Activated T-helper 1 cell treated with Interleukin-2 at 50 U/mL for 16 hours (primary cell): ENCODE results near the gene SORD.
"Not testable (repeated sequence)": the region's sequence is repeated elsewhere in the genome, so short reads cannot be mapped to it uniquely, and the experiment has no call there.

Source experiments
- DNase-seq: peaks from one replicate; pipeline ENCODE4 v3.0.0-alpha.2; 2020; ENCODE audit warnings: low read depth

SORD gene

GRCh38 chr15:45097466-45097865 is 74.5 kb downstream of the SORD start:
- no peak for DNase-seq

GRCh38 chr15:45099549-45100165 is 76.7 kb downstream of the SORD start:
- no peak for DNase-seq

DNA sequence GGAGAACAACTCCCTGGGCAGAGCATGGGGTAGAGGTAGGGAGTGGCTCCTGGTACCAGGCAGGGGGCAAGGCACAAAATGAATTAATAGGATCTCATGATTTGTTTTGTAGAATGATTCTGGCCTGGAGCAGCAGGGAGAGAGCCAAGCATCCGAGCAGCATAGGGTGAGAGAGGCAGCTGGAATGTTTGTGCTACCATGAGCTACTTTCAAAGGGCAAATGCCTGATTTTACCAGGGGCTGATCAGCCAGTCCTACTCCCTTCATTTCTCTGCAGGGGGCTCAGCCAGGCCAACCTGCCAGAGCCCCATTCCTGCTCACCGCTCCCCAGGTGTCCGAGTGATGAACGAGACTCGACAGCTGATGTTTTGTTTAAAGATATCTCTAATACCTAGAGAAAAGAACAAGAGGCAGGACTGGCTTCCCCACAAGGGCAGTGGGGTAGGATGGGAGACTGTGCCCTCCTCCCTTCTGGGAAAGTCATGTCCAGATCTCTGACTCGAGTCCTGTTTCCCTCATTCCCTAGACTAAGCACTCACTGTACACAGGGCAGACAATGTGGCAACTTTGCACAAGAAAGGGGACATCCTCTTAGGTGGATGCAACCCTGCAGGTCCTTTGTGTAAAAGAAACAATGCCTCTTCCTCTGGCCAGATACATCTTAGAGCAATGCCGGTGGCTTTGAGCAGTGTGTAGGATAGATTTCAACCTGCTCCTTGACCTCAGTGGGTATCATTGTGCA is 78.1 kb downstream of the SORD start:
- no peak for DNase-seq

DNA sequence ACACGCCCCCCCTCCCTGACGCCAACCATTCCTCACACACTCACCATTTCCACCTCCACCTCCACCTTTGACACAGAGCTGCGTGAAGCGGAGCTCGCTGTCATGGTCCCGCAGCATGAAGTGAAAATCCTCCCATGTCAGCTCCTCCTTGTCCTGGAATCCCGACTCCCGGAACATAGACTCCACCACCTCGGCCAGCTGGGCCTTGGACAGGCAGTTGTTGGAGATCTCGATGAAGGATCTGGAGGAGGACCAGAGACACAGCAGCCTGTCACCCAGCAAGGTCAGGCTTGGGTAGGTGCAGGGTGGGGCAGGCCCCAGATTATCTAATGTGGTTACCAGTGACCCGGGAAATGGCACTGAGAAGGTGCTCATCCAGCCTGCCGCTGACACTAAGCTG is 78.8 kb downstream of the SORD start:
- no peak for DNase-seq

- DNase-seq = no peak
These were observed 79.2 kb downstream of the SORD start for GRCh38 chr15:45102226-45102625.

- DNase-seq = not testable (repeated sequence)
These were observed 81.2 kb downstream of the SORD start for GRCh38 chr15:45104170-45104569.

DNA sequence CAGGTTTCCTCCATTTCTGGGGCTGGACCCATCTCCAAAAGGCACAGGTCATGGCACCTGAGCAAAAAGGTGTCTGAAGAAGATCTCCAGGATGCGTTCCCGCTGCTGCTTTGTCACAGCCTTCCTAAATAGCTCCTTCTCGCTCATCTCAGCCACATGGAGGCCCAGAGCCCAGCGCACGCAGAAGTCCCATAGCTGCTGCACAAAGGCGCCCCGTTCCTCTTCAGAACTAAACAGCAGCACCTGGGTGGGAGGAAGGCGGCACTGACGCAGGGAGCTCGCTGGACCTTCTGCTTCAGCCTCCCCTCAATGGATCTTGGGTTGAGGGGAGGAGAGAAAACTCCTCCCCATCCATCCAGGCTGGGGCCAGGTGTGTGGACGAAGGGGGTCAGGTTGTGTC is 82.6 kb downstream of the SORD start:
- DNase-seq = no peak

DNA sequence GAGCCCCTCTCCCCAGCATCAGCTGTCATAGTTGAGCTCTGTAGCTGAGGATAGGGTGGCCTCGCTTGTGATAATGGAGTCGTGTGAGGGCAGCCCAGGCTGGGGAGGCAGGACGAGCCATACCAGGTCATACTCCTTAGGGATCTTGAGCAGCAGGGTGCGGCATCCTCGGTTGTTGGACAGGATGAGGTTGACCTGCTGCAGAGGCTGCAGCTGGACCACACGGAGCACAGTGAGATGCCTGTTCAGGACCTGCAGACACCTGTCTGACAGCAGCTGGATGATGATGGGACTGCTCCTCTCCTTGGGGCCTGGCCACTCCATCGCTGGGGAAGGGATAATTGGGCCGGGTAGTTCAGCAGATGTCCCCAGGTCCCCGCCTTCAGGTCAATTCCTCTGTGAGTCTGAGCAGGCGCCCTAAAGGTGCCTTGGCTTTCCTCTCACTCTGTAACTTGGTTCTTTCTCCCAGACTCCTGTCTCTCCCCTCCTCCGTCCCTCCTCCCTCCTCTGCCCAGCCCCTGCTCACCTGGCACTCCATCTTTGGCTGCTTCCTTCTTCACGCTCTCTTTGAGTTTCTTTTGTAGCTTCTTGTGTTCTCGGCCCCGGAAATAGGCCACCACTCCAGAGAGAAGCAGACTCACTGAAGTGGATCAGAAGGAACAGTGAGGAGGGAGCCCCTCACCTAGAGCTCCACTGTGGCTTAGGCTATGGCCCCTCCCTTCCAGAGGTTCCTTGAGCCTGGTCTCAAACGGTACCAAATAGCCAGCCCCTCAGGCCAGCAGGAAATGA is 83.2 kb downstream of the SORD start:
- no peak for DNase-seq

- no peak for DNase-seq
These were observed 85.1 kb downstream of the SORD start for GRCh38 chr15:45107941-45108630.

DNA sequence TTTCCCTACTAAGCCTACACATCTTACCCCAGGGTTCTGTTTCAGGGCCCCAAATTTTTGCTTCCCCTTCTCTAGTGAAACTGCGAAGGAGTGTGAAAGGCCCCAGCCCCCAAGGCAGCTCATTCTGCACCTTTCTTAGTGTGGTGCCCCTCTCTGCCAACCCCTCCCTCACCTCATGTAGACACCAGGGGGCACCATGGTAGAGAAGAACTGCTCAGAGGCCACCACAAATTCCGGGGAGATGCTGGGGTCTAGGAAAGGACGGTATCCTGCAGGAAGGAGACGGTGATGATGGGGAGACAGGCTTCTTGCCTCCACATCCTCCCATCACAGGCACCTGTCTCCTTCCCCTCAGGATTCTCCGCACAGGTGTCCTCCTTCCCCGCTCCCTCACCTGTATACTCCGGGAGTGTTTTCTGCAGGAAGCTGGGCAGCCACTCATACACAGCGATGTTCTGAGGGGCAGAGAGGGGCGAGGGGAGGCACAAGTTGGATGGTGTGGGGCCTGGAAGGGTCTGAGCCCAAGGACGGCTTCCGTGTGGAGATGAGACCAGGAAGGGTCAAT is 87.3 kb downstream of the SORD start:
- DNase-seq = no peak

GRCh38 chr15:45111390-45112142 is 88.6 kb downstream of the SORD start:
- no peak for DNase-seq

- DNase-seq = no peak
These were observed 89.2 kb downstream of the SORD start for GRCh38 chr15:45112143-45112590.

DNA sequence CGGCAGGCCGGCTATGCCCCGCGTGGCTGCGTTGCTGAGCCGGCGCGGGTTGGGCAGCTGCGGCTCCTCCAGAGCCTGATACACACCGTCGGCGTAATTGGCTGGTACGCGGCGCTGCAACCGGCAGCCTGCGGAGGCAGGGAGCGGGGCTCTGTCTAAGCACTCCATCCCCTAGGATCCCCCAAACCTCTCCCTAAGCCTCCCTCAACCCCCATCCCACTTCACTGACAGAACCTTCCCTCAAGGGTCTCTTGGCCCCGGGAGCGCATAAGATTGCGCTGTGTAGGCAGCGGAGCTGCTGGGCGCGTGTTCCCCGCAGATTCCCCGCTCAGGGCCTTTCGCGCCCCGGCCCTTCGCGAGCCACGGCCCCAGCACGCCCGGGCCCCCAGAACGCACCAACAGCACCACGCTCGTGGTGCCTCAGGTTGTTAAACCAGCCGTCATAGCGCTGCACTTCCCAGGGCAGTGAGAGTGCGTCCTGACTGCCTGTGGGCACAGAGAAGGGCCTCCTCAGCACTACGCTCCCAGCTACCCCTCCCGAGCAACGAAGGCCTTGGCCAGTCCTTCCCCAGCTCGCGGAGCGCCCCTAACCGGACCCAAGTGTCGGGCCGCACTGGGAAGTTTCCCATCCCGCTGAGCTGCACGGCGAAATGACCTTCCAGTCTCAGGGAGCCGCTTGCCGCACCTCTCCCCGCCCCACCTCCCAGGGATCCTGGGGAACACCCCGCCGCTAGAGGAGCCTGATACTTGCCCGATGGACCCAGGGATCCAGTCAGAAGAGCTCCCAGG is 89.8 kb downstream of the SORD start:
- DNase-seq = no peak

DNA sequence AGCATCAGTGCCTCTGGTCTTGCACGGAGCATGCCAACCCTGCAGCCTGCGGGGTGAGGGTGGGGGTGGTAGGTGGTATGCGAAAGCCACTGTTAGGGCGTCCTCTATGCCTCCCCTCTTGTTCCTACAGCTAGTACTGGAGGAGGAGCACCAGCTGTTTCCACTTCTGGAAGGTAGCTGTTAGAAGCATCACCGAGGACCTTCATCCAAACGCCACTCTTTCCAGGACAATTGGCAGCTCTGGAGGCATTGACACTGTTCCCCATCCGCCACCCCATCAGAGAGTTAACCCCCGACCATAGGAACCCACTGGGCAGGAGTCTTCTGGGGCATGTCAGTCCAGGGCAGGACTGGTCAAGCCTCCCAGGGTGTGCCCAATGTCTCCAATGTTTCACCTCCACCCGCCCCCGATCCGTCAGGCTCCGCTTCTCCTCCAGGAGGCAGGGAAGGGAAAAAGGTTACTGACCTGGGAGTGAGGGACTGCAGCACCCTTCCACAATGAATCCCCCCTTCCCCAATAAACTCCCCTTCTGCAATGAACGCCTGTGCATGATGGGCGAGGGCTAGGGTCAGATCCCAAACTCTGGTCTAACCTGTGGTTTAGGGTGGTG is 90.5 kb downstream of the SORD start:
- no peak for DNase-seq

DNA sequence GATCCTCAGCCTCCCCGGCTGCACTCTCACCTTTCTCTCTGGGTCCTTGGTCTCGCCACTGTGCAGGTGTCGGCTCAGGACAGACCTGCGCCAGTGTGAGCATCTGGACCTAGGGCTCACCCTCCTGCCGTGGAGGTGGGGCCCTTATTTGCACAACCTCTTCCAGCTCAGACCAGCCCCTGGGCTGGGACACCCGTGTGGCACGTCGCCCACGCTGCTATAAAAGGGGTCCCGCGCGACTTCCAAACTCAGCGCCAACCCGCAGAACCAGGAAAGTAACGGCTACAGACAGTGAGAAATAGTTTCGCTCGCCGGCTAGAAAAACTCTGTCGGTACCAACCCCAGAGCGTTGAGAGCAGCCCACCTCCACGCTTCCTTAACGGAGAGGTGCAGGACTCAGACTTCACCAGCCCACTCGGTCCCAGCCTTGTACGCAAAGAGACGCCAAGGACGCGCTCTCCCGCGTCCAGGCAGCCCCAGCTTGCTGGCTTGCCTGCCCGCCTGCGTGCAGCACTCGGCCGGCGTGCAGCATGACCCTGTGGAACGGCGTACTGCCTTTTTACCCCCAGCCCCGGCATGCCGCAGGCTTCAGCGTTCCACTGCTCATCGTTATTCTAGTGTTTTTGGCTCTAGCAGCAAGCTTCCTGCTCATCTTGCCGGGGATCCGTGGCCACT is 91.2 kb downstream of the SORD start, which contains the start of the genes DUOX2 and DUOXA2:
Gene DUOX2 (minus strand): TSS at position 97 of the 675 bp plus-strand sequence. CDS start 761 bp downstream, outside the sequence.
Gene DUOXA2 (plus strand): TSS at position 251 of the 675 bp plus-strand sequence. CDS start 280 bp downstream, at position 531.
- no peak for DNase-seq

- DNase-seq = no peak
These were observed 91.7 kb downstream of the SORD start for GRCh38 chr15:45114751-45115085.

DNA sequence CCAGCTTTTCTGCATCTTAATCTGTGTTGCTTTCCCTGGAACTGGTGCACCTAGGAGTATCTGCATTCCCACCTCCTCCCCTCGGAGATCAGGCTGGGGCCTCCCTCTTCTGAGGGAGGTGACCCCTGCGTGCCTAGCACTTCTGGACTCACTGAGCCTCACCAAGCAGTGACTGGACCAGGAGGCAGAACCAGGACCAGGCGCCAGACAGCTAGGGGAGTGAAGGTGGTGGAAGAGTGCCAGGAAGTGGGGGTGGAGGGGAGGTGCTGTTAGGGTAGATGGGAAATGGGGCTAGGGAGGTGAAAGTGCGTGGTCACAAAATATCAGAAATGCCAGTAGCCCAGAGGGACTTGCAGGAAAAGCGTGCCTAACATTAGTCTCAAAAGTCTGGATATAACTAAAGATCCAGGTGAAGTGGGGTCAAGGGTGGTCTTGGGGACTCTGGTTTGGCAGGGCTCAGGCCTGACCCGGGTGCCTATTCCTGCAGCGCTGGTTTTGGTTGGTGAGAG is 92.4 kb downstream of the SORD start:
- DNase-seq = no peak

DNA sequence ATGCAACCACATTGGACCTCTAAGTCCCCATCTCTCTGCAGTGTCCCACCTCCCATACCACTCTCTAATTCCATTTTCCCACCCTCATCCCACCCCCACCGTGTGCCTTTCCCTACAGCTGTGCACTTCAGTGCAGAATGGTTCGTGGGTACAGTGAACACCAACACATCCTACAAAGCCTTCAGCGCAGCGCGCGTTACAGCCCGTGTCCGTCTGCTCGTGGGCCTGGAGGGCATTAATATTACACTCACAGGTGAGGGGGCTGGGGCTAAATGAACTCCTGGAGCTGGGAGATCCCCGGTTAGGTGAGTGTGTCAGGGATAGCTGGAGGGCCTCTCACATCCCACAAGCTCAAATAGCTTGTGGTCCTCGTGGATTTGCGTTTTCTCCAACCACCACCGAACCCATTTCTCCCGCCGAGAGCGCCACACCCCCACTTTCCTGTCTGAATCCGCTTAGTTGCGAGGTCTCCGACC is 93.0 kb downstream of the SORD start:
- DNase-seq = no peak
